Mucosa of rectum (tissue), 2 donors: ENCODE data around the gene TRABD2B.

ENCODE experiments used
- H3K27ac ChIP-seq, 2 donors: one replicate each; pipeline ENCODE4 v1.7.0; 2013; ENCODE audit warnings: inconsistent platforms in 2 of 2, low read depth in 2 of 2, low read length in 2 of 2
- H3K27me3 ChIP-seq, 2 donors: one replicate each; pipeline ENCODE4 v1.7.0; 2013; ENCODE audit warnings: low read length in 2 of 2; ENCODE audit not compliant: control insufficient read depth in 2 of 2, insufficient read depth in 2 of 2
- H3K36me3 ChIP-seq, 2 donors: one replicate each; pipeline ENCODE4 v1.7.0; 2013; ENCODE audit warnings: low read length in 2 of 2; ENCODE audit not compliant: control insufficient read depth in 2 of 2, insufficient read depth in 2 of 2
- H3K4me1 ChIP-seq, 2 donors: one replicate each; pipeline ENCODE4 v1.7.0; 2013; ENCODE audit warnings: low read length in 2 of 2, mild to moderate bottlenecking in 1 of 2; ENCODE audit not compliant: control insufficient read depth in 2 of 2, insufficient read depth in 2 of 2
- H3K4me3 ChIP-seq, 2 donors: one replicate each; pipeline ENCODE4 v1.7.0; 2013; ENCODE audit warnings: low read length in 2 of 2
- H3K9ac ChIP-seq, 2 donors: one replicate each; pipeline ENCODE4 v1.7.0; 2013; ENCODE audit warnings: low read length in 2 of 2, low read depth in 1 of 2, mild to moderate bottlenecking in 1 of 2
- H3K9me3 ChIP-seq, 2 donors: one replicate each; pipeline ENCODE4 v1.7.0; 2013; ENCODE audit warnings: low read length in 2 of 2; ENCODE audit not compliant: control insufficient read depth in 2 of 2
- donor health status: healthy.
- donor health status: Normal muscosa, but diverticular disease.

The TRABD2B gene

DNA sequence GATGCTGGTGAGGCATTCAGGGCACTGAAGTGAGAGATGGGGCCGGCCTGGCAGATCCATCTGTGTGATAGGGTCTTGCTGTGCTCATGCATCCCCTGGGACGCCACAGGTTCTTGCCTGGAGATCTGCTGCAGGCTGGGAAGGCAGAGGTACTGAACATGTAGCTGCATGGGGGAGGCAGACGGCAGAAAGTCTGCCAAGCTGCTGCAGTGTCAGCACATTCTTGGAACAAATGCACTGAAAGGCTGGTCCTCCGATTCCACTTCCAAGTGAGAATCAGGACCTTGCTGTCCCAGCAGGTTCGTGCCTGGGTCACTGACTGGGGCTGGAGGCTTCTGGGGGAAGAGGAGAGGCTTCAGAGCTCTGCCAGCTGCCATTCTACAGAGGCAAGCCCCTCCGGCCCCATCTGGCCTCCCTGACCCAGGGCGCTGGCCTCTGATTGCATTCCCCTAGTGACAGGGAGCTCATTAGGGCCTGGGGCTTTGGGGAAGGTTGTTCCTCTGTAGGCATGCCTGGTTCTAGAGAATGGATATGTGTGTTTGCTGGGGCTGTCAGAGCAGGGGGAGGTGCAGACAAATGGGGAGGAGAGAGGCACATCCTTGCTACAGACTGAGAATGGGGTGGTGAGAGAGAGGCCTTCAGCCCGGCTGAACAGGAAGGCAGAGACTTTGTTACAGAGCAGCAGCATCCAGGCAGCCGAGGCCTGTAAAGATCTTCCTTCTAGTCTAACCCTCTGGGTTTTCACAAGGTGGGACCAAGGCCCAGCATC lies 174.0 kb downstream of the TRABD2B start:
- no peak overlapping the region for H3K27ac ChIP-seq
- H3K9ac ChIP-seq = no peak overlapping the region
- peaks cover 11 to 15% of the 10 kb centered on the region in 2 donors for H3K4me1 ChIP-seq
- H3K27me3 ChIP-seq = no peaks in the 10 kb centered on the region
- H3K9me3 ChIP-seq = no peaks in the 10 kb centered on the region
- H3K4me3 ChIP-seq = no peak overlapping the region
- H3K36me3 ChIP-seq = no peaks in the 10 kb centered on the region

DNA sequence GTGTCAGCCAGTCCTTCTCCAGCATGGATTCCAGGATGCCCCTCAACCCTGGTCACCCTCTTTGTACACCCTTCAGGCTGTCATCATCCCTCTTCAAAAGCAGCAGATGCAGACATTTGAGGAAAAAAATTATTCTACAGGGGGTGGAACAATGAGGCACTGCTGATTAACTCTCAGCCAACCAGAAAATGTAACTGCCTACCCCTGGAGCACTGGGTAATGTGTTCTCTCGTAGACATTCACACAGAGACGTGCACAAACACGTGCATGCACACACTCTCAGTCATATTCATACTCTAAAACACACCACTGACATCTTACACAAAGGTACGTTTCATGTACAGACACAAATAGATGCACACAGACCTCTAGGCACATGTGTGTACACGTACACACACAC lies 175.4 kb downstream of the TRABD2B start:
- H3K4me1 ChIP-seq = peaks cover 11 to 15% of the 10 kb centered on the region in 2 donors
- no peaks in the 10 kb centered on the region for H3K27me3 ChIP-seq
- no peaks in the 10 kb centered on the region for H3K9me3 ChIP-seq
- H3K27ac ChIP-seq = no peak overlapping the region
- no peak overlapping the region for H3K4me3 ChIP-seq
- no peak overlapping the region for H3K9ac ChIP-seq
- no peaks in the 10 kb centered on the region for H3K36me3 ChIP-seq

DNA sequence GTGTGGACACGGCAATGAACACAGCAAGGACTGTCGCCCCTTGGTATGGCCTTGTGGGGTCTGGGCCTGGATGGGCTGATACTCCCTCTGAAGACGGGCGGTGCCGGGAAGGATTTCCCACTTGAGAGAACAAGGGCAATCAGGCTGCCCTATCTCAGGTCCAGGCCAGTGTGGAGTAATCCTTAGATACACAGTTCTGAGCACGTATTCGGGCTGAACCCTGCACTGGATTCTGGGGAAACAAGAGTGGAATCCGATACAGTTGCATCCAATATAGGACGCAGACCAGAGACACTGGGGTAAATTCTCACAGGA lies 177.7 kb downstream of the TRABD2B start:
- Histone ChIP-seq H3K9me3 (no peaks in the 10 kb centered on the region), H3K27me3 (no peaks in the 10 kb centered on the region), H3K36me3 (no peaks in the 10 kb centered on the region), H3K9ac (no peak overlapping the region), H3K4me3 (no peak overlapping the region), H3K27ac (no peak overlapping the region), H3K4me1 (peaks cover 5 to 7% of the 10 kb centered on the region in 2 donors)

DNA sequence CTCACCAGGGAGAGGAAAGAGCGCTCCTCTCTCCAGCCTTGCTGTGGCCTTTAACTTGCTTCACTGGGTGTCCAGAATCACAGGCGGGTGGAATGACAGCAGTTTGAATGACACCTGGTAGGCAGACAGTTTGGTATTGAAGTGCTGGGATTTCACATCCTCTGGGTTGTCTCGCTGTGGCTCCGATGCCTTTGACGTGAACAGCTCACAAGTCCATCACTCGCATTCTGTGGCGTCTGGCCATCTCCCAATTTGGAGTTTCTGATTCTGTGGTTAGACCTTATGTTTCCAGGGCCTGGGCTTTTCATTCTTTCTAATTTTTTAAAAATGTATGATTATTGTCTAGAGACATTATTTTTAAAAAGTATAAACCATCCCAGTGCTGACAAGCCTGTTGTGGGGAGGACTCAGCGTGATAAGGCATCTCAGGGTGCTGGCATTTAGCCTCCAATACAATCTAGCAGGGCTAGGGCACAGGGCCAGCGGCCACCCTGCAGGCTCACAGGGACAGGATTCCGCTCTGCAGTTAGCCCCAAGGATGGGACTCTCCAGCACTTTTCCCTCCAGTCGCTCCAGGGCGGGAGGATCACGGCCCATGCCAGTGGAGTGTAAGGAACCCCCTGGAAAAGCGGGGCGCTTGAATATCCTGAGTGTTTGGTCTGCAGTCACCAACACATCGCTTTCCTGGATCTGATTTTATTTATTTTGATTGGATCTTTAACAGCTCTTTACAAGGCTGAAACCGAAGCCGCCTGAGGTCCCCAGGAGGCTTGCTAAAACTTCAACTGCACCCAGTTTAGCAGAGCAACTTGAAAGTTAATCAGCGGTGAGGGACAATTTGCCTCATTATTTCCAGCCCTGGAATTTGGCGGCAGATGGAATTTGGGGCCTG lies 178.3 kb downstream of the TRABD2B start:
- peaks cover 0 to under 1% of the 10 kb centered on the region in 2 donors for H3K4me1 ChIP-seq
- no peak overlapping the region for H3K27ac ChIP-seq

DNA sequence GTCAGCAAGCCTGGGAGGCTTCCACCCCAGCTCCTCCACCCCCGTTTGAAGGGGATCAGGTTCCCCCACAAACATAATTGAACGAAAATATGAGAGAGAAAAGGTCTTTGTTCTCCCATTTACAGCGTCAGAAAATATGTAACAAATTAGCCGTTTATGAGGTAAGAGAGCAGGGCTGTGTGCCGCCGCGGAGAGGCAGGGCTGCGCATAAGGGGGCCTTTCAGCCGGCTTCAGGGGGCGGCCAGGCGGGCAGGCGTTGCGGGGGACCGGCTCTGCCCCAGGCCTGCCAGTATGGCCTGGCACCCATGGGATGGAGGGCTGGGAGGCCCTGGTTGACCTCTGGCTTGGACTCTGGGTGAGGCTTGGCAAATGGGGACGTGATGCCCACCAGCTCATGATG lies 179.3 kb downstream of the TRABD2B start:
- Histone ChIP-seq H3K36me3 (no peaks in the 10 kb centered on the region), H3K27ac (no peak overlapping the region), H3K9ac (no peak overlapping the region), H3K9me3 (no peaks in the 10 kb centered on the region), H3K4me3 (no peak overlapping the region), H3K27me3 (no peaks in the 10 kb centered on the region), H3K4me1 (no peaks in the 10 kb centered on the region)

More for the DNA sequence above, 178.3 kb downstream of the TRABD2B start:
- no peak overlapping the region for H3K9ac ChIP-seq
- no peaks in the 10 kb centered on the region for H3K9me3 ChIP-seq
- no peak overlapping the region for H3K4me3 ChIP-seq
- no peaks in the 10 kb centered on the region for H3K36me3 ChIP-seq
- H3K27me3 ChIP-seq = no peaks in the 10 kb centered on the region

DNA sequence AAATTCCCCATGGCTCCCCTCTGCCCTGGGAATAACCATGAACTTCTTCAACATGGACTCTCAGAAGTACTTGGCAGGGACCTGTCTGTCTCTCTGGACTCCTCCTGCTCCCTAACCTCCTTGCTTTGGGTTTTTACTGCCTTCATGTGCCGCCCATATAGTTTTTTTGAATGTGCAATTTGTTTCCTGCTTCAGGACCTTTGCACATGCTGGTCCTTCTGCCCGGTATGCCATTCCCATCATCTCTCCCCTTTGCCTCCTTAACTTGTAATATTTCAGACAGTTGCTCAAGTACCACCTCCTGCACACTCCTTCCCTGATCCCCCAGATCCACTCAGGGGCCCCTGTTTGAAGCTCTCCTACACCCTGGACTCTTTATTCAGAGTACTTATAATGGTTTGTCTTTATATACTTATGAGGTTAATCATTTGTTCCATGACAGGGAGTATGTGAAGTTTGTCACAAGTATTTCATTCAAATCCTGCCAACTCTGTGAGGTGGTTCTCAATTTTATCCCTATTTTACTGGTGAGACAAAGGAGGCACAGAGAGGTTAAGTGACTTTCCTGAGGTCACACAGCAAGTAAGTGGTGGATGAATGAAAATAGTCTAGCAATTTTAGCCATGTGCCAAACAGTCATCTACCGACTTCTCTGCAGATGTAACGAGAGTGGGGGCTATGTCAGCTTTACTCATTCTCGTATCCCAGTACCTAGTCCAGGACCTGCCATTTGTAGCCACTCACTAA lies 180.7 kb downstream of the TRABD2B start:
- Histone ChIP-seq H3K27ac (no peak overlapping the region), H3K4me3 (no peak overlapping the region), H3K27me3 (no peaks in the 10 kb centered on the region), H3K36me3 (no peaks in the 10 kb centered on the region), H3K9ac (no peak overlapping the region), H3K9me3 (no peaks in the 10 kb centered on the region), H3K4me1 (no peaks in the 10 kb centered on the region)

DNA sequence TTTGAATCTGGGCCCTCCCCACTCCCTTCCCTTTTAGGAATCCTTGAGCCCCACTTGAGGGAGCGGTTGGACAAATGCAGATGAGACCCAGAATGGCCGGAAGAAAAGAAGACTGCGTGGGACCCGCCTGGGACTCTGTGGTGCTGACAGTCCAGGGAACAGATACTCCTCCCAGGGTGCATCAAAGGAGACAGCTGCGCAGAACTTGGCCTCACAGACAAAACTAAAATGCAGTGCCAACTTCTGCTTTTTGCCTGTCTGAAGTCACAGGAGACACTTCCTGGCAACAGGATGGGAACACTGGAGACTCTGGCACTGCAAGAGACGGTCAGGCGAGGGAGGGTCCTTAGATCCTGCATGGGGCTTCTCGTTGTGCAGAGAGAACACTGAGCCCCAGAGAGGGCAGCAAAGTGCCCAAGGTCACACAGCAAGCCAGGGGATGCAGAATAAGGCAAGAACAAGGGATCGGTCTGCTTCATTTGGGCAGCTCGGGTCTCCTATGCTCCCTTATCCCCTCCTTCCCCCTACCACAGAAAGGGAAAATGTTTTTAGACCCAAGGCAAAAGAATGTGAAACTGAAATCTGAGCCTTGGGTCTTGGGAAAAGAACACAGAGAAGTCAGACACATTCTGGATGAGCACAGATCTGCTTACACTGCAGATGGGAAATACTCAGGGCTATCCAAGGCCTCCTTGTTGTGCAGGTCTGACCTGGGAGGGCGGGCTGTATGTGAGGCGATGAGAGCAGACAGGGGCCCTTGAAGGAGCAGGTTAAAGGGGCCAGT lies 182.4 kb downstream of the TRABD2B start:
- Histone ChIP-seq H3K9me3 (no peaks in the 10 kb centered on the region), H3K27me3 (no peaks in the 10 kb centered on the region), H3K4me1 (peaks cover 7 to 14% of the 10 kb centered on the region in 2 donors), H3K9ac (no peak overlapping the region), H3K27ac (no peak overlapping the region), H3K4me3 (no peak overlapping the region), H3K36me3 (no peaks in the 10 kb centered on the region)

DNA sequence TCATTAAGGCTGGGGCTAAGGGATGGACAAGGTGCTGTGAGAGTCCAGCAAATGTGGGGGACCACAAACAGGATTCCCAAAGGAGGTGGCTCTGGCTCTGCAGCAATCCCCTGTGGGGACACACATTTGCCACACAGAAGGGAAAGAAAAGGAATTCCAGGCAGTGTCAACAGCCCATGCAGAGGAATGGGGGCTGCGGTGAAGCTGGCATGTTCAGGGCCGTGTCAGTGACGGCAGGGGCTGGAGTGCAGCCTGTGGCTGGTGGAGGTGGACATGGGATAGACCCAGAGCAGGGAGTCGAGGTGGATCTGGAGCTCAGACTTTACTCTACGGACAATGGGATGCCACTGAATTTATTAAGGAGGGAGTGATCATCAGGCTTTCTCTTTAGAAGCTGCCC lies 183.2 kb downstream of the TRABD2B start:
- no peaks in the 10 kb centered on the region for H3K36me3 ChIP-seq
- H3K9ac ChIP-seq = no peak overlapping the region
- H3K27me3 ChIP-seq = no peaks in the 10 kb centered on the region
- H3K4me3 ChIP-seq = no peak overlapping the region
- no peaks in the 10 kb centered on the region for H3K9me3 ChIP-seq
- H3K4me1 ChIP-seq = peaks cover 13 to 22% of the 10 kb centered on the region in 2 donors
- no peak overlapping the region for H3K27ac ChIP-seq

DNA sequence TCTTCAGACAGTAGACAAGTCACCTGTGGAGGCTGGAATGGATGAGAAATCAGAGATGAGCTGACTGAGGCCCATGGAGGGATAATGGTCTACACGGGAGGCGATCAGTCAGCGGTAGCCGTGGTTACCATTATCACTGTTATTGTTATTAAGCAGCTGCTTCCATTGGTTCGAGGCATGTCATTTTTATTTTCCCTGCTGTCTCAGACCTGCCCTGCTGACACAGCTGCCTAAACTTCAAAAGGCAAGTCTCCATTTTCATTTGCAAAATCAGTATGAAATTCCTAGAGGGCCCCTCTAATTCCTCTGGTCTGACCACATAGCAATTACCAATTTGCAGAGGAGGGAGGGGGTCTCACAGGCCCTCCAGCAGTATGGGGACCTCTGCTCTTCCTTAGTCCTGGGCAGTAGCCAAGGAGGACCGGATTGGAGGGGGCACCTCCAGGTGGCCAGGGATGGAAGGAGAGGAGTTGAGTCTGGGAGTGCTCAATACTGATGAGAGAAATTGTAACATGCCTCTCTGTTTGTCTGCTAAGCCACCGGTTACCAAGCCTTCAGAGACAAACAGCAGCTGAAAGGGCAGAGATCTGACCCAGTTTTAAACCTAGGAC lies 184.2 kb downstream of the TRABD2B start:
- H3K36me3 ChIP-seq = no peaks in the 10 kb centered on the region
- peaks cover 13 to 28% of the 10 kb centered on the region in 2 donors for H3K4me1 ChIP-seq
- no peaks in the 10 kb centered on the region for H3K9me3 ChIP-seq
- no peak overlapping the region for H3K27ac ChIP-seq
- no peaks in the 10 kb centered on the region for H3K27me3 ChIP-seq
- H3K9ac ChIP-seq = no peak overlapping the region
- H3K4me3 ChIP-seq = no peak overlapping the region
